Measurements from ENCODE around the gene CDH20.

The CDH20 gene

DNA sequence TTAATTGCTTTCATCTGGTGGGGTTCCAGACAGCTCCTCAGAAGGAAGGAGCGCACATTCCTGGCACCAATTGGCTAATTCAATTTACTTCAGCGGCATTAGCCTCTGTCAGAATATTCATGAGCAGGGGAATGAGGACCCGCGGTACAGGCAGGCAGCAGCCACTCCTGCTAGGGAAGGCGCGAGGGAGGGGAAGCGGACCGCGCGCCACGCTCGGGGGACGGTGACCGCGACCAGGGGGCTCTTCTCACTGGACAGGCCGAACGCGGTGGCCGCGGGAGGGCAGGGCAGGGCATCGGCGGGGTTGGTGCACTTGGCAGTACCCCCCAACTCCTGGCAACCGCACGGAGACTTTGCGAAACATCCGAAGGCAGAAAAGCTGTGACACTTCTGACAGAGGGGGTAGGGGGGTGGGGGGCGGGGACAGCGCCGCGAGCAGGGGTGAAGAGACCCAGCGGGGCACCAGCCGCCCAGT is at the start of gene CDH20:
TSS of gene CDH20 (plus strand) at position 160 of the 475 bp plus-strand sequence.
- no peak for DNase-seq (ENCODE audit: low read depth in 1 of 2, low spot score in 1 of 2)

DNA sequence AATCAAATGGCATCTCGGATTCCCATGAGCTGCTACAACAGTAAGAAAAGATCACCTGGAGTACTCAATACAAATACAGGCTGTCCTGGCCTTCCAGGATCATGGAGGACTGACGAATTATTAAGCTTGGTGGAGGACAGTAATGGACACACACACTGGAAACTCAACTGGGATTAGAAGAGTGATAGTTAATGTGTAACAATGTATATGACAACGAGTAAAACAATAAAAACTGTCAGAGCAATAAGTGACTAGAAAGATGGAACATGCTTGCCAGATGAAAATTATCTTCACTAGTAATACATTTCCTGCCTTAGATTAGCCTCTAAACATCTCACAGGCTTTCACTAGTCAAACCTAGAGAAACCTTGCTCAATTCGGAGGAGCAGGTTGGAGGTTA is 49.2 kb upstream of the CDH20 start:
- DNase-seq (ENCODE audit: low read depth in 1 of 2, low spot score in 1 of 2): no peak

DNA sequence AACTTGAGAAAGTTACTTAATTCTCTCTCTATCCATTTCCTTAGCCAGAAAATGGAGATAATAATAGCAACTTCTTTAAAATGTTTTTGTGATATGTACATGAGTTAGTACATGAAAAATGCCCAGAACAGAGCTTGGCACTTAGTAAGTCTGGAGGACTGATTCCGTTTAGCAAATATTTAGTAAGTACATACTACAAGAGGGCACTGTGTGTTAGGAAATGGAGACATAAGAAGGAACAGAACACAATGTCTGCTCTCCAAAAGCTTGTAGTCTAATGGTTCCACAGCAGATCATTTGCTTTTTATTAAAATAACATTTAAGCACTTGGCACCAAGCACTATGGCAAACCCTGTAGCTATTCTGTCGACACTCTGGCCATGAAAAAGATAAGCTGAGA is 47.5 kb upstream of the CDH20 start:
- DNase-seq (ENCODE audit: low read depth in 1 of 2, low spot score in 1 of 2): no peak

DNA sequence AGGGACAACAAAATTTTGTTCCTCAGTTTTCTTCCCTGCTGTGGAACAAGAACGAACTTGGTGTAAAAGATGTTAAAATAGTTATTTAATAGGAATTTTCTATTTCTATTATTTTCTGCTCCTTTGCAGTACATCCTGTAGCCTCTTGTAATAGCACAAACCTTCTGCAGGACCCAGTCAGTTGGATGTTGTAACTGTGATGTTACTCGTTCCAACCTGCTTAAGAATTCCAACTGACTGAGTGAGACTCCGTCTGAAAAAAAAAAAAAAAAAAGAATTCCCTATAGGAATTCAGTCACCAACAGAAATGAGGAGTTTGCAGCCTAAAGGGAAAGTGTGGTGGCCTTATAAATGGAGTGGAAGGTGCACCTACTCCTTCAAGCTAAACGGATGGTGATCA is 46.4 kb upstream of the CDH20 start:
- DNase-seq (ENCODE audit: low read depth in 1 of 2, low spot score in 1 of 2): no peak

DNA sequence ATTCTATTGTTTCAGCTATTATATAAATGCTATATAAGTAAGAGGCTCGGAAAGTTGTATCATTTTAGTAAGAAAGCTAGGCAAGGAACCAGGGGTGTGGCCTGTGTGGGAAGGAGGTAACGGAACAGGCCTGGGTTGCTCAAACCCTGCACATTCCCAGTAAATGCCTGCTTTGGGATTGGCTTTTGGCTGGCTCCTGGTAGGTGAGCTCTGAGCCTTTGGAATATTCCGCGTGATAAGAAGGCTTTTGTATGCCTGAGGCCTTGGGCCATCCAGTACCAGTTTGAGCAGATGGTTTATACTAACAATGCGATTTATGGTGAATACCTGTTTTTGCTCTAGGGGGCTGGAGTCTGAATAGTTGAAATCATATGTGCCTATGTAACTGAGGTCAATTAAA is 42.6 kb upstream of the CDH20 start:
- no peak for DNase-seq (ENCODE audit: low read depth in 1 of 2, low spot score in 1 of 2)

DNA sequence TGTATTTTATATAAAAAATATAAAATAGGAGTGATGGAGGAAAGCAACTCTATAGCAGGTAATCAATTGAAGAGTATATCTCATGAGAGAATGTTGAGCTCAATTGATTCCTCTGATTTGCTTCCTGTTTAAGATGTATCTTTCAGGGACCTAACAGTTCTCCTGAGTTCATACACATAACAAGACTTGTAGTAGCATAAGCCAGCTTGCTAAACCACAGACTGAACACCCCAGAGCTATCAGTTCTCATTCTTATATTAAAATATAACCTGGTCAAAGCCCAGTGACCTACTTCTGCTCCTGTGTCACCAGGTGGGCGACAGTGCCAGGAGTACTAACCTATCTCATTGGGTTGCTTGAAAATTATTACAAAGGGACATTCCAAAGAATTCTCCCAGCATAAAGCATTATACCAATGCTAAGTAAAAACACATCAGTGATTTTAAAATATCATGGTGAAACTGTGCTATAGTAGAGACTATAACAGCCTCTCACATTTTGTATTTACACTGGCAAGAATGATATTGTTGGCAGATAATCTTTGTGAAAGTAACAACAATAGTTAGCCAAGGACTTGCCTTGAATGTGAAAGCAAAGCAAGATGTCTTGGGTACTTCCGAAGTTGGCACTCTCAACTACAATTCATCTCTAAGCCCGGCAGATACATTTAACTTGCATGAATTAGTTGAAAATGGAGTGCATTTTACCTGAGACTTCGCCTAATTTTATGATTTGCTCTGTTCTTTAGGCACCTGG is 40.8 kb upstream of the CDH20 start:
- no peak for DNase-seq (ENCODE audit: low read depth in 1 of 2, low spot score in 1 of 2)

DNA sequence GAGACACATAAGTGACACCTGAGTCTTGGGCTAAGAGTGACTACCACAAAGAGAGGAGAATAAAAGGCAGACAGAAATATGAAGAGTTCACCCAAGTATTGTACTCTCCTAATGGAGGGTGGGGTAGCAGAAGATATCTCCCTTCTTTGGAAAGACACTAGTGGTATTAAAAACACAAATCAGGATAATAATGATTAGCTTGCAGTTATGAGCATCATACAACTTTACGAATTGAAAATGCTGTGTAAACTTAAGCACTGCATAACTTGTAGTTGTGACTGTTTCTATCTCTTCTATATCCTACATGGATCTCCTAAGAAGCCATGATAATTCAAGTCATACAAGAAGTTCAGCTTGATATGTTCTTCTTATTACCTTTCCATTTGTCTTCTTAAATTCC is 38.1 kb upstream of the CDH20 start:
- DNase-seq (ENCODE audit: low read depth in 1 of 2, low spot score in 1 of 2): no peak

DNA sequence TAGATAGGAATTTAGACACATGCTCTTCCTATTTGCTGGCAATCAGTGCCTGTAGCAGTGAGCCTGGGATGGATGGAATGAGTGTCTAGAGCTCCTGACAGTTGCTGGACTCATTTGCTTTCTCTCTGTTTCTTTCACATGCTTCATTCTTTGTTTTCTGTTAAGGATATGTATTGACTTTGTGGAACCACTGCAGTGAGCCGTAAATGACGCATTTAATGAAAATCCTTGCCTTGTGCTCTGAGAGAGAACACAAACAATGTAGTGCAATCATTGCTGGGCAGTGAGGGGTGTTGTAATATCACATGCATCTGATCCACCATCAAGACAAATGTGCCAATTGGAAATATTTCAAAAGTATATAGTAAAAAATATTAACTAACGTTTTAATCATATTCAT is 25.2 kb upstream of the CDH20 start:
- DNase-seq (ENCODE audit: low read depth in 1 of 2, low spot score in 1 of 2): no peak

DNA sequence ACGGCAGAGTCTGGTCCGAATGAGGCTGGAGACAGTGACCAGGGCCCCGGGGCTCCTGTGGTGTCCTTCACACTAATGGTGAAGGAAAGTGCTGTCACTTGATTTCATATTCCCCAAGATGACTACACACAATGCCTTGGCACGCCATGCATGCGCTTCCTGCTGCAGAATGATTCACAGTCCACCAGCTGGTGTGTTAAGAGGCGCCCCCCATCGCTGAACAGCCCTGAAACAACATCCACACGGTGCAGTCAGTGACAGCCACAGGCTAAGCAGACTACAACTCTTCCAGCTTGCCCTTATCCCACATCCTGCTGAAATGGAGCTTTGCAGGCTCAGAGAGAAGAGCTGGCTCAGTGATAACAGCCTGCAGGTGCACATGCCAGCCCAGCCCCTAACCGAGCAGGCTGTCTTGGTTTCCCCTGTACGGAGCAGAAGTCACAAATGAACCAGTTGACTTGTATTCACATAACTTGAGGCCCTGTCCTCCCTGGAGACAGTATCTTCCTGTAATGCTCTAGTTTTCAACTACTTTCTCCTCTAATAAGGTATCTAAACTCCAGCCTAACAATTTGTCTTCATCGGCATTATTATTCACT is 24.3 kb upstream of the CDH20 start:
- no peak for DNase-seq (ENCODE audit: low read depth in 1 of 2, low spot score in 1 of 2)

DNA sequence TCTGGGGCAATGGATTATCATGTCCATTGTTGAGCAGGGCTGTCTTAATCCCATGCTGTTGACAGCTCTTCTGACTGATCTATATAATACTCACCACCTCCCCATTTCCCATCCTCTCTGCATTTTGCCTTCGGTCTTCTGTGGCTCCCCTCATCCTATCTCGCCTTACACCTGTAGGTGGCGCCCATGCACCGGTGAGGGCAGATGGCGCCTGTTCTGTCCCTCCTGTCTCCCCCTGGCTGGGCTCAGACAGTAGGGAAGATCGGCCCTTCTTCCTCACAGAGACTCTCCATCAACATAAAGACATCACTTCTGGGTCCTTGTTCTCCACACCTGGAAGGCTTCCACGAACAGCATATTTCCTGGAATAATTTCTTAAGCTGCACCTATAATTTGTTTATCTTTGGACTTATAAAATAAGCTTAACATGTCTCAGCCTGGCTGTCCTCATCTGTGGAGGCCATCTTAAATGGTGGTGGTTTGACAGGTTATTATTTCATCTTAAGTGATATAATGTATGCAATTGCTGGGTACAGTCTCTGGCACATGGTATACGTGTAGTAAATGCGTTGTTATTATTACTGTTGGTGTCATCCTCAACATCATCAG is 10.9 kb upstream of the CDH20 start:
- no peak for DNase-seq (ENCODE audit: low read depth in 1 of 2, low spot score in 1 of 2)

DNA sequence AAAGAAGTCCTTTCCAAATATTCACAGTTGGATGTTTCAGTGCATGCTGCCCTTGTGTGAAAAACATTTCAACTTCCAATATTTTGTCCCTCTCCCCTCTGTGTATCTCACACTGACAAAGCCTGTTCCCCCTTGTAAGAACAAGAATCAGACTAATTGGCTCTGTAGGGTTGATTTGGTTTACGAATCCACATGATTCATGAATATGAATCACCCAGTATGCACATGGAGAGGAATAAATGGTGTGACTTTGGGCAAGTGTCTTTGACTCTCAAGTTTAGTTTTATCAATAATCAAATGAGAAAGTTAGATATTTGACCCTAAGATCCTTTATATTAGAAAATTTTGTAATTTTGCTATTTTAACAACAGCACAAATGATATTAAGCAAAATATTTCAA is 9.3 kb upstream of the CDH20 start:
- no peak for DNase-seq (ENCODE audit: low read depth in 1 of 2, low spot score in 1 of 2)

DNA sequence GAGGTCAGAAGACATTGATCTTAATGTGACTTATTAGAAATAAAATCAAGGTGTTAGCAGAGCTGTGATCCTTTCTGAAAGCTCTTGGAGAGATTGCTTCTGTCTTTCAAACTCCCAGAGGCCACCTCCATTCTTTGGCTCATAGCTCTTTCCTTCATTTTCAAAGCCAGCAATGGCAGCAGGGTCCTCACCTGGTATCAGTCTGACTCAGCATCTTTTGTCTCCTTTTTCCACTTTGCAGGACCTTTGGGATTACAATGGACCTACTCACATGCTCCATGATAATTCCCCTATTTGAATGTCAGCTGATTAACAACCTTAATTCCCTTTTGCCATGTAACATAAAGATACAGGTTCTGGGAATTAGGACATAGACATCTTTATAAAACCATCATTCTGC is 6.8 kb upstream of the CDH20 start:
- no peak for DNase-seq (ENCODE audit: low read depth in 1 of 2, low spot score in 1 of 2)

DNA sequence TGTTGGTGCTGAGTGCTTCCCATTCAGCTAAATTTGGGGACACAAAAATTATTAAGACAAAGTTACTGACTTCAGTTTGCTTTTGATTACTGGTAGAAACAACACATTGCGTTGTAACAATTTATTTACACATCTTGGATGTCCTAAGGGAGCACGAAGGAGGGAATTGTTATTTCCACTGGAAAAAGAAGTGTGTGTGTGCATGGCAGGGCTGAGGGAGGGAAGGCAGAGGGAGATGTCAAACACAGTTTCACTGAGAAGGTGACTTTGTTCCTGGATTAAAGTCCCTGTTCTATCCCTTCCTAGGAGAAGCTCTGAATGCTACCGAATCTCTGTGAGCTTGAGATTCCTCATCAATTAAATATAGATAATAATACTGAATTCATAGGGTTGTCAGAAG is 3.8 kb upstream of the CDH20 start:
- DNase-seq (ENCODE audit: low read depth in 1 of 2, low spot score in 1 of 2): no peak

DNA sequence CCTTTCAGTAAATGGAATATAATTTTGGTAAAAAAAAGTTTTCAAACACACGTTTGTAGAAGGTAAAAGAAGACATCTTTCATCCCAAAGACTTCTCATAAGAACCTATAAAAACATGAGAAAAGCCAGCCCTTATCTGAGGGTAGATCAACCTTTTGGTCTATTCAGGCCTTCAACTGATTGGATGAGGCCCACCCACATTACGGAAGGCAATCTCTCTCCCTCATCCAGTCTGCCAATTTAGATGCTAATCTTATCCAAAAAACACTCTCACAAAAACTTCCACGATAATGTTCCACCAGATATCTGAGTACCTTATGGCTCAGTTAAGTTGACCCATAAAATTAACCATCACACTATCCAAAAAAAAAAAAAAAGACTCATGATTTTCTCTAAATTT is 2.2 kb upstream of the CDH20 start:
- no peak for DNase-seq (ENCODE audit: low read depth in 1 of 2, low spot score in 1 of 2)

DNA sequence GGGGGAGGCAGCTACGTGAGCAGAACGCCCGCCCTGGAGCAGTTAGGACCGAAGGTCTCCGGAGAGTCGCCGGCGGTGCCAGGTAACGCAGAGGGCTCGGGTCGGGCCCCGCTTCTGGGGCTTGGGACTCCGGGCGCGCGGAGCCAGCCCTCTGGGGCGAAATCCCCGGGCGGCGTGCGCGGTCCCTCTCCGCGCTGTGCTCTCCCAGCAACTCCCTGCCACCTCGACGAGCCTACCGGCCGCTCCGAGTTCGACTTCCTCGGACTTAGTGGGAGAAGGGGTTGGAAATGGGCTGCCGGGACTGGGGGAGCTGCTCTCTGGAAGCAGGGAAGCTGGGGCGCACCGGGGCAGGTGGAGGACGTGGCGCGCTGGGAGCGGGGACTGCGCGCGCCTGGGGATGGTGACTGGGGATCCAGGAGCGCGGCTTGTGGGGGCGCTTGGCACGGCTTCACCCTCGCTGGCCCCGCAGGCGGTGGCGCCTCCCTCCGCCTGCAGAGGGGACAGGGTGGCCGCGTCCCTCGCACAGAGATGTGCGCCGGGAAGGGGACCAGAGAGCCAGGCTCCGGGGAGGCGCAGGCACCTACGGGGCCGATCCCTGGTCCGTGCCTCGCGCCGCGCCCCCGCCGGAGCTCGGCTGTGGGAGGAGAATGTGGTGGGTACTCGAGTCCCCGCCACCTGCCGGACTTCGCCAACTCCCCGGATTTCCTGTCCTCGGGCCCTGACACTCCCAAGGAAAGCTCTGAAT is 688 bp downstream of the CDH20 start:
- DNase-seq (ENCODE audit: low read depth in 1 of 2, low spot score in 1 of 2): no peak

DNA sequence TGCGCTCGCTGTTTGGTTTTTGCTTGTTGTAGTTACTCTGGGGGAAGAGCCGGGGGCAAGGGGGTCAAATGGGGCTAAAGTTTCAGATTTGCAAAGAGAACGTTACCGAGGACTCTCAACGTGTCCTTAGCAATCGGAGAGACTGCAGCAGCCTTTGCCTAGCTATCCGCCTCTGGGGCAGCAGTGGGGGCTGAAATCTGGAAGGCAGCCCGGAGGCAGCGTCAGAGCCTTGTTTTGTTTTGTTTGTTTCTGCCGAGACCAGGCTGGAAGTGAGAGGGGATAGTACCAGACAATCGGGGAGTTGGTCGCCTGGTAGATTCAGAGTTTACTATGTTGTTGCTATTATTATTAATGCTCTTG is 1.2 kb downstream of the CDH20 start:
- no peak for DNase-seq (ENCODE audit: low read depth in 1 of 2, low spot score in 1 of 2)

DNA sequence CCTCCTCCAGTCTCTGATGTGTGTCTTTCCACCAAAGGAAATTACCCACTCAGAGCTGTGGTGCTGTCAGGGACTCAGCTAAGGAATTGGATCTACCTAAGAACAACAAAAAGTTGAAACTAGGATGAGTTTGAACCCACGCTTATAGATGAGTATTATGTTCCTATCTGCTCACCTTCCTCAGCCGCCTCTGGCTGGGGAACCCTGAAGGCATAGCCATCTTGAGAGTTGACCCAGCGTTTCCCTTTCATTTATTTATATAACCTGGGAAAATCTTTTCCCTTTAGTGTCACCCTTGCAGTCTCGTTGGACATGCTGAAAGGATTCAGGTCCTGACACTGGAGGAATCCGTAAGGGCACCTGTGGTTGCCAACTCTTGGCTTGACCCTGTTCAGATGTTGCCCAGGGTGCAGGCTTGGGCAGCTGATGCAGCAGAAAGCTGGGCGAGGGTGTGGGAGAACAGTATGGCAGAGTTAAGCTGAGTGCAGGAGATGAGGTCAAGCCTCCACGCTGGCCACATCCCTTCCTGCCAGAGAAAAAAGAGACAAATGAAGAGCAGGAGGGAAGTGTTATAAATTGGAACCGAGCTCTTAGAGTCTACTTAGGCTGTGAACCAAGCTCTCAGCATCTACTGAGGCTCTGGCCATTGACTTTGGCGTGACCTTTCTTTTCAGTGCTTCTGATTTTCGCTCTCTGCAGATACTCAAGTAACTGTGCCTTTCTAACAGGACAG is 1.9 kb downstream of the CDH20 start:
- DNase-seq (ENCODE audit: low read depth in 1 of 2, low spot score in 1 of 2): no peak

DNA sequence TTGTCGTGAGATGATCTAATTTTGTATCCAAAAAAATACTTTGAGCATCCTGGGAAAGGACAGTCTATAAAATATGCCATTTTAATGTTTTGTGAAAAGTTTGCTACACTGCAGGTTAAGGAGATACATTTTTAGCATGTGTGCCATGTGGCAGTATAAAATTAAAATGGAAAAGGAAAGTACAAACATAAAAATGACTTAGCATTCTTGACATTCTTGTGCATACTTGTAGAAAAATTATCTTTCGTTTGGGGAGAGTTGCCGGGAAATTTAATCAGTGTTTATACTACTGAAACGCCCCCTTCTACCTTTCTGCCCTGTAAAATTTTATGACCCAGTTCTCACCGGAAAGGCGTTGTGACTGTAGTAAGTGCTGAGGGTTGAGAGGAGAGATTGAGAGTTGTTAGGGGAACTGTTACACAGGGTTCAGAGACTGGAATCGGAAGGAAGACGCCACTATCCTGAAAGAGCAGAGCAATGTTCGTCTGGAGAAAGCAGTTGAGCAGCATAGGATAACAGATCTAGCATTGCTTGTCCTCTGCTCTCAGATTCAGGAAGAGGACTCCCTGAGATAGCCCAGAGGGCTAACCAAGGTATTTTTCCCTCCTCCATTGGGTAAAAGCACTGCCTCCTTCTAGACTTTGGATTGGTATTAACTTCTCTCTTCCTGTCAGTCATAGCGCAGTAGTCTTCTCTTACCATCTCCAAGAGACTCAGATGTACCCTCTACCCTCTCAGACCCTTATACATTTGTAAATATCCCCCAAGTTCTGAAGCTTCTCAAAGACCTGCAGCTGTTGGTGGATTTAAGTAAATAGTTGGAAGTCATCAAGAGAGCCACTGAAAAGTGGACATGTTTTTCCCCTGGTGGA is 2.7 kb downstream of the CDH20 start:
- no peak for DNase-seq (ENCODE audit: low read depth in 1 of 2, low spot score in 1 of 2)

DNA sequence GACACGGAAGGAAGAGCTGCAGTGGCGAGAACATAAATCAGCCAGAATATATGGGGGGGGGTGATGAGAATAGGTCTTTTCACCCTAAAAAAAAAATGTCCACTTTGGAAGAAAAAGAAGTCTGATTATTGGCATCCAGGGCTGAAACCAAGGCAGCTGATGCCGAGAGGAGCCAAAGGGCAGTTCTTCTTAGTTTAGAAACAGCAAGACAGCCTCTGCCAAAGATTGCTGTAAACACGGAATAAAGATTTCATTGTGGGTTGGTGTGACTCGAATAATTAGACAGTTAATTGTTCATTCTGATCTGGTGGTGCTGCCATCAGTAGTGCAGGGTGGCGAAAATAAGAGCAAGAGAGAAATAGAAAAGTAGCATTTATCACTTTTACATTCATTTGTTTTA is 3.5 kb downstream of the CDH20 start:
- no peak for DNase-seq (ENCODE audit: low read depth in 1 of 2, low spot score in 1 of 2)

DNA sequence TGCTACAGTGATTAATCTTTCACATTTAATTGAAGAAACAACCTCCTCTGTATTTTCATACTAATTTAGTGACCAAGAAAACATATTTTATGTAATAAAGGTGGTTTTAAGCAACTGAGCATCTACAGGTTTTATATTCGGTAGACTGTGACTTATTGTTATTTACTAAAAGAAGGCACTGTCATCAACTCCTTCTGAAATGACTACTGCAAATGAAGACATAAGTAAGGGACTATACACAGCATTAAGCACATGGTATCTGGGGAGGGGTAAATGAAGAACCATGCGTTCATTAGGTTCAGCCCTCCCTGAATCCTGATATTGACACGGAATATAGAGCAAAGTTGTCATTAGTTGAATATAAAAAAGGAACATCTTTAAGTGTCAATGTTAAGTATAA is 4.3 kb downstream of the CDH20 start:
- DNase-seq (ENCODE audit: low read depth in 1 of 2, low spot score in 1 of 2): no peak
